Mammary epithelial cell (primary cell): ENCODE results near the gene KLF13.

Experiments
- CTCF ChIP-seq, 2 donors: IDR thresholded peaks in 1 of 2; conservative IDR thresholded peaks in 1 of 2; 2 replicates each; pipeline ENCODE4 v1.5.1; 2011 to 2012; ENCODE audit warnings: inconsistent platforms in 2 of 2, low read length in 2 of 2, mild to moderate bottlenecking in 2 of 2, control low read depth in 1 of 2, low read depth in 1 of 2; ENCODE audit not compliant: insufficient read depth in 1 of 2; ENCODE audit errors: extremely low read depth in 1 of 2
- EZH2 ChIP-seq: IDR thresholded peaks from 2 replicates; pipeline ENCODE4 v1.6.1; 2012; ENCODE audit warnings: low read length, inconsistent platforms, borderline replicate concordance

GRCh38 chr15:31398677-31399301 is 72.2 kb downstream of the KLF13 start:
- no peak for TF ChIP-seq CTCF (conservative IDR thresholded peaks at IDR 0.05 in 1 of 2, IDR thresholded peaks at IDR 0.05 in 1 of 2; ENCODE audit: extremely low read depth in 1 of 2, insufficient read depth in 1 of 2, low read depth in 1 of 2, low read length in 2 of 2)
- no peak for TF ChIP-seq EZH2
